Type B pancreatic cell (in vitro differentiated cells): ENCODE data around the gene CSRP1. TPM values are rescaled to one million over a fixed set of nuclear protein-coding genes. Genes with fewer than 3 reads are reported as not detected.
A peak's percentile ranks its signal among the peaks of the same experiment; 100 is the strongest.

Source experiments
- DNase-seq: peaks from one replicate; pipeline ENCODE4 v3.0.0; 2021; ENCODE audit warnings: mixed read lengths; ENCODE audit not compliant: unreplicated experiment; ENCODE audit errors: extremely low spot score
- H3K27ac Mint-ChIP-seq: 2 replicates; pipeline ENCODE4 v1.8.0; 2021; ENCODE audit warnings: mild to moderate bottlenecking, mixed read lengths
- H3K27me3 Mint-ChIP-seq: 2 replicates; pipeline ENCODE4 v1.8.0; 2021; ENCODE audit warnings: mixed read lengths
- H3K36me3 Mint-ChIP-seq: 2 replicates; pipeline ENCODE4 v1.8.0; 2021; ENCODE audit warnings: mixed read lengths
- H3K4me1 Mint-ChIP-seq: one replicate; pipeline ENCODE4 v1.8.0; 2021; ENCODE audit warnings: mixed read lengths; ENCODE audit not compliant: unreplicated experiment
- H3K4me3 Mint-ChIP-seq: 2 replicates; pipeline ENCODE4 v1.8.0; 2021; ENCODE audit warnings: mild to moderate bottlenecking, mixed read lengths
- H3K9me3 Mint-ChIP-seq: 2 replicates; pipeline ENCODE4 v1.8.0; 2021; ENCODE audit warnings: mixed read lengths
- total RNA-seq: library from RNA; stranded (reverse); gene quantifications from 2 replicates; pipeline ENCODE4 v1.2.1, GENCODE V29; 2021; ENCODE audit warnings: low replicate concordance
- TF ChIP-seq, protein P1 (sequence below): fragments of 200-600 bp; sonication (generic); conservative IDR thresholded peaks from 2 replicates; pipeline ENCODE4 v1.5.0; 2021; ENCODE audit warnings: antibody characterized with exemption, mild to moderate bottlenecking

The CSRP1 gene
- total RNA-seq, 1 donor from 2014 or later: 7.3 TPM

GRCh38 chr1:201454608-201455007 lies 52.3 kb downstream of the CSRP1 start:
- Mint-ChIP-seq H3K4me3 (no peak overlapping the region), H3K9me3 (no peaks in the 10 kb centered on the region), H3K27me3 (no peaks in the 10 kb centered on the region), H3K27ac (no peak overlapping the region), H3K4me1 (peaks cover 29% of the 10 kb centered on the region), H3K36me3 (no peaks in the 10 kb centered on the region)
- TF ChIP-seq, protein P1, sequence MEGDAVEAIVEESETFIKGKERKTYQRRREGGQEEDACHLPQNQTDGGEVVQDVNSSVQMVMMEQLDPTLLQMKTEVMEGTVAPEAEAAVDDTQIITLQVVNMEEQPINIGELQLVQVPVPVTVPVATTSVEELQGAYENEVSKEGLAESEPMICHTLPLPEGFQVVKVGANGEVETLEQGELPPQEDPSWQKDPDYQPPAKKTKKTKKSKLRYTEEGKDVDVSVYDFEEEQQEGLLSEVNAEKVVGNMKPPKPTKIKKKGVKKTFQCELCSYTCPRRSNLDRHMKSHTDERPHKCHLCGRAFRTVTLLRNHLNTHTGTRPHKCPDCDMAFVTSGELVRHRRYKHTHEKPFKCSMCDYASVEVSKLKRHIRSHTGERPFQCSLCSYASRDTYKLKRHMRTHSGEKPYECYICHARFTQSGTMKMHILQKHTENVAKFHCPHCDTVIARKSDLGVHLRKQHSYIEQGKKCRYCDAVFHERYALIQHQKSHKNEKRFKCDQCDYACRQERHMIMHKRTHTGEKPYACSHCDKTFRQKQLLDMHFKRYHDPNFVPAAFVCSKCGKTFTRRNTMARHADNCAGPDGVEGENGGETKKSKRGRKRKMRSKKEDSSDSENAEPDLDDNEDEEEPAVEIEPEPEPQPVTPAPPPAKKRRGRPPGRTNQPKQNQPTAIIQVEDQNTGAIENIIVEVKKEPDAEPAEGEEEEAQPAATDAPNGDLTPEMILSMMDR: no peak
- DNase-seq: no peak

GRCh38 chr1:201452866-201453265 lies 54.1 kb downstream of the CSRP1 start:
- no peak for DNase-seq
- H3K9me3 Mint-ChIP-seq: no peaks in the 10 kb centered on the region
- no peak overlapping the region for H3K4me3 Mint-ChIP-seq
- H3K4me1 Mint-ChIP-seq: peaks cover 32% of the 10 kb centered on the region
- H3K27ac Mint-ChIP-seq: no peak overlapping the region
- no peaks in the 10 kb centered on the region for H3K27me3 Mint-ChIP-seq
- TF ChIP-seq, protein P1: no peak
- H3K36me3 Mint-ChIP-seq: no peaks in the 10 kb centered on the region

GRCh38 chr1:201450721-201451291 lies 56.1 kb downstream of the CSRP1 start:
- no peak for DNase-seq
- no peak overlapping the region for H3K4me3 Mint-ChIP-seq
- H3K27me3 Mint-ChIP-seq: no peaks in the 10 kb centered on the region
- no peaks in the 10 kb centered on the region for H3K9me3 Mint-ChIP-seq
- TF ChIP-seq, protein P1: no peak
- H3K36me3 Mint-ChIP-seq: no peaks in the 10 kb centered on the region
- H3K4me1 Mint-ChIP-seq: peaks cover 29% of the 10 kb centered on the region
- no peak overlapping the region for H3K27ac Mint-ChIP-seq

GRCh38 chr1:201448990-201449389 lies 57.9 kb downstream of the CSRP1 start:
- peaks cover 29% of the 10 kb centered on the region for H3K4me1 Mint-ChIP-seq
- no peak overlapping the region for H3K27ac Mint-ChIP-seq
- H3K36me3 Mint-ChIP-seq: no peaks in the 10 kb centered on the region
- H3K27me3 Mint-ChIP-seq: no peaks in the 10 kb centered on the region
- no peaks in the 10 kb centered on the region for H3K9me3 Mint-ChIP-seq
- TF ChIP-seq, protein P1: no peak
- DNase-seq: no peak
- H3K4me3 Mint-ChIP-seq: no peak overlapping the region

GRCh38 chr1:201447903-201448871 lies 58.7 kb downstream of the CSRP1 start:
- DNase-seq: no peak
- Mint-ChIP-seq H3K36me3 (no peaks in the 10 kb centered on the region), H3K27ac (peak overlapping the region; percentile 53), H3K27me3 (no peaks in the 10 kb centered on the region), H3K4me1 (peaks cover 32% of the 10 kb centered on the region), H3K4me3 (no peak overlapping the region), H3K9me3 (no peaks in the 10 kb centered on the region)
- TF ChIP-seq, protein P1: peak; percentile 93
